GM12872 (cell line): ENCODE data around the gene QARS1.
A peak's percentile ranks its signal among the peaks of the same experiment; 100 is the strongest.

ENCODE experiments used
- CTCF ChIP-seq: IDR thresholded peaks from 3 replicates; pipeline ENCODE4 v1.5.1; 2011; ENCODE audit warnings: low read depth, mild to moderate bottlenecking, low read length, moderate library complexity; ENCODE audit not compliant: insufficient read depth

The QARS1 gene

GRCh38 chr3:49104427-49105291 is at the start of gene QARS1:
TSS of gene QARS1 (minus strand) at chr3:49104757. CDS start at chr3:49104733, 24 bp downstream.
- TF ChIP-seq CTCF: no peak

GRCh38 chr3:49153349-49153912 is 48.9 kb upstream of the QARS1 start:
- TF ChIP-seq CTCF: no peak

- no peak for TF ChIP-seq CTCF
Measured at GRCh38 chr3:49151610-49152009, 47.1 kb upstream of the QARS1 start.

GRCh38 chr3:49148159-49148558 is 43.6 kb upstream of the QARS1 start:
- TF ChIP-seq CTCF: no peak

GRCh38 chr3:49140080-49140479 is 35.5 kb upstream of the QARS1 start:
- no peak for TF ChIP-seq CTCF

GRCh38 chr3:49135499-49135898 is 30.9 kb upstream of the QARS1 start:
- no peak for TF ChIP-seq CTCF

- TF ChIP-seq CTCF: 0 out of 3 replicates have a peak, but pooled peaks have one; percentile 5
Measured at GRCh38 chr3:49134471-49135265, 30.1 kb upstream of the QARS1 start.
